ENCODE measurements around the gene ZNF280C.
"Not testable (repeated sequence)": the region's sequence is repeated elsewhere in the genome, so short reads cannot be mapped to it uniquely, and the experiment has no call there.

Gene ZNF280C

GRCh38 chrX:130268449-130269170, at the start of gene ZNF280C:
Gene ZNF280C, minus strand, starts transcription at chrX:130268899. Its CDS starts 8,450 bp downstream, at chrX:130260449.
- peak; percentile 94 for DNase-seq

- DNase-seq: no peak
Observed at GRCh38 chrX:130304587-130305368, 36.1 kb upstream of the ZNF280C start.

- DNase-seq: no peak
Observed at GRCh38 chrX:130301977-130302376, 33.3 kb upstream of the ZNF280C start.

GRCh38 chrX:130301405-130301804, 32.7 kb upstream of the ZNF280C start:
- no peak for DNase-seq

- DNase-seq: no peak
Observed at GRCh38 chrX:130300010-130300282, 31.2 kb upstream of the ZNF280C start.

GRCh38 chrX:130299279-130300009, 30.7 kb upstream of the ZNF280C start:
- no peak for DNase-seq

GRCh38 chrX:130296743-130297142, 28.0 kb upstream of the ZNF280C start:
- no peak for DNase-seq

GRCh38 chrX:130296297-130296678, 27.6 kb upstream of the ZNF280C start:
- no peak for DNase-seq

- no peak for DNase-seq
Observed at GRCh38 chrX:130295519-130296296, 27.0 kb upstream of the ZNF280C start.

GRCh38 chrX:130287071-130287770, 18.5 kb upstream of the ZNF280C start:
- no peak for DNase-seq

GRCh38 chrX:130285710-130286109, 17.0 kb upstream of the ZNF280C start:
- DNase-seq: no peak

- no peak for DNase-seq
Observed at GRCh38 chrX:130285069-130285620, 16.4 kb upstream of the ZNF280C start.

GRCh38 chrX:130282151-130282550, 13.5 kb upstream of the ZNF280C start:
- no peak for DNase-seq

GRCh38 chrX:130280901-130281300, 12.2 kb upstream of the ZNF280C start:
- no peak for DNase-seq

GRCh38 chrX:130272253-130272652, 3.6 kb upstream of the ZNF280C start:
- DNase-seq: not testable (repeated sequence)

- not testable (repeated sequence) for DNase-seq
Observed at GRCh38 chrX:130269391-130269790, 692 bp upstream of the ZNF280C start.

- DNase-seq: no peak
Observed at GRCh38 chrX:130267956-130268448, 697 bp downstream of the ZNF280C start.

- DNase-seq: no peak
Observed at GRCh38 chrX:130264573-130264972, 4.1 kb downstream of the ZNF280C start.

GRCh38 chrX:130263016-130263415, 5.7 kb downstream of the ZNF280C start:
- no peak for DNase-seq

GRCh38 chrX:130262231-130262630, 6.5 kb downstream of the ZNF280C start:
- DNase-seq: no peak

GRCh38 chrX:130261296-130261893, 7.3 kb downstream of the ZNF280C start:
- no peak for DNase-seq

Measured in CD4-positive, alpha-beta T cell treated with Interleukin-17A for 1 hour (primary cell).